Right kidney (tissue), 1 donor: ENCODE results near the gene GMPS.
"Not testable (repeated sequence)": the region's sequence is repeated elsewhere in the genome, so short reads cannot be mapped to it uniquely, and the experiment has no call there.

Experiments
- DNase-seq: peaks from one replicate; pipeline ENCODE4 v3.0.0-alpha.2; 2016

Gene GMPS

DNA sequence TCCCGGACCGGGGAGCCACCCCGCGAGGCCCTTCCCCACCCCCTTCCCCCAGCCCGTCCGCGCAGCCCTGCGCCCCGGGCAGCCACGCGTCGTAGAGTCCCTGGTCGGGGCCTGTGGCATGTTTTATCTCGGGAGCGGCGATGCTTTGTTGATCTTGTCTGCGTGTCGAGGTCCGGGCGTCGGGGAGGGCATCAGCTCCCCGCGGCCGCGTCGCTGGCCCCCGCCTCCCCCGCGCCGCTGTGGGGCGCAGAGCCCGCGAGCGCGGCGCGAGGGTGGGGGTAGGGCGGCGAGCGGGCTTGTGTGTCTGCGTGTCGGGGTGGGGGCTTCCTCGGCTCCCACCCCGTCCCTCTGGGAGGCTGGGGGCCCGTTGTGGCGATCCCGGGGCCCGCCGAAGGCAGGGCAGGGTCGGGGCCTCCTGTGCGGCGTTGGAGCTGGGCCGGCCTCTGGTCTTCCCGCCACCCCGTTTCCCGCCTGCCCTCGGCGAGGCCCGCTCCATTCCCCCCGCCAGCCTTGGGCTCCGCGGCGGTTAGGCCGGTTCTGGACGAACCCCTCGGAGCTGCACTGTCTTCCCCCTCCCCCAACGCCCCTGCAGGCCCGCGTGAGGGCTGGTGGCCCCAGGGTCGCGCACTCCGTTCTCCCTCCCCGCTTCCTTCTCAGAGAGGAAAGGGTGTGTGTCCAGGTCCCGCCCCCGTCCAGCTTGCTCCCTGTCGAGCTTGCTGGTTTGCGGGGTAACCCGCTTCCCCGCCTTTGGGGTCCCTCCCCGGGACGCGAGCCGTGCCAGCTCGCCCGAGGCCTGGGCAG lies 695 bp downstream of the GMPS start:
- peak; percentile 77 for DNase-seq

DNA sequence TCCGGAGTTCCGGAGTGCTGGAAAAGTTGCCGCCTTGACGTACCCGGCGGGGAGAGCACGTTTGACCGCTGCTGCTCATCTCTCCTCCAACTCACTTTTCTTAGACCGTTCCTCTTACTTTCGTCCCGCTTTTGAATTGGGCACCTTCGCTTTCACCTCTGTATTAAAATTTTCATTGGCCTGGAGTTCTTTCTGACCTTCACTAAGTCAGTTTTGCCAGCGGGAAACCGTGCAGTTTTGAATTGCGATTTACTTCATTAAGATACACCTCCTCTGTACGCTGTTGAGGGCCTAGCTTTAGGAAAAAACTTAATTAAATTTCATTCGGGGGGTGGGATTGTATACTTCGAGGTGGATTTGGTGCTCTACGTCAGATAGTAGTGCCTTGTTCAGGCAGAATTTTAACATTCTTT lies 1.3 kb downstream of the GMPS start:
- no peak for DNase-seq

DNA sequence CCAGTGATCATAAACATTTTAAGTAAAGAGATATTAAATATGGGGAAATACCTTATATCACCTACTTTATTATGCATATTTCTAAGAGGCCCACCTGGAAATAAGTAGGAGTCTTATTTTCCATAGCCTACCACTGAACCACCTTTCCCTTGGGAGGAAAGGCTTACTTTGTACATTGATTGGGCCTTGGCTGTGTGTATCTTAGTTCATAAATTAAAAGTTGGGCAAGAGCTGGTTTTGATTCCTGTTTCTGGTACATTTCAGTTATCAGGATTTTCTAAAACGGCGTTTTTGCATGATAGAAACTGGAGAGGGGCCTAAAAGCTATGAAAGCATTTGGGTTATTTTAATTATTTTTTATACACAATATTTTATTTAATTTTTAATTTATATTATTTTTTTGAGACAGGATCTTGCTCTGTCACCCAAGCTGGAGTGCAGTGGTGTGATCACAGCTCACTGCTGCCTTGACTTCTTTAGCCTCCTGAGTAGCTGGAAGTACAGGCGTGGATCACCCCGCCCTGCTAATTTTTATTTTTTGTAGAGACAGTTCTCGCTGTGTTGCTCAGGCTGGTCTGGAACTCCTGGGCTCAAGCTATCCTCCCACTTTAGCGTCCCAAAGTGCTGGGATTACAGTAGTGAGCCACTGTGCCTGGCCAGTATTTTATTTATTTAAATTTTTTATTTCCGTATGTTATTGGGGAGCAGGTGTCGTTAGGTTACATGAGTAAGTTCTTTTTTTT lies 2.6 kb downstream of the GMPS start:
- no peak for DNase-seq

DNA sequence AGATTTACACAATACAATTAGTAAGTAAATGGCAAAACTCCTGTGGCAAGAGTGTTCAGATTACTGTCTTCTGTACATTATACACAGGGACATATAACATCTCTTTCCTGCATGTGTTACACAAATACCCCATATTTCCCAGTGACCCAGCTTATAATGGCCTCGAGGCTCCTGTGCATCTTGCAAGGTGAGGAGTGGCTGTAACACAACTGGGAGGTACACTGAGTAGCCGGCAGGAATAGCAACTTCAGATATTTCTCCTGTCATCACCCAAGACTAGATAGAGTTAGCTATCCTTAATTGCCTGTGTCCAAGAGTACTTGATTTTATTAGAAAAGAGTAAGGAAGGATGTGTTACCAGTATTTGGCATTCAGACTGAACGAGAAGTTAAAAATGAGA lies 5.6 kb downstream of the GMPS start:
- DNase-seq, result no peak

DNA sequence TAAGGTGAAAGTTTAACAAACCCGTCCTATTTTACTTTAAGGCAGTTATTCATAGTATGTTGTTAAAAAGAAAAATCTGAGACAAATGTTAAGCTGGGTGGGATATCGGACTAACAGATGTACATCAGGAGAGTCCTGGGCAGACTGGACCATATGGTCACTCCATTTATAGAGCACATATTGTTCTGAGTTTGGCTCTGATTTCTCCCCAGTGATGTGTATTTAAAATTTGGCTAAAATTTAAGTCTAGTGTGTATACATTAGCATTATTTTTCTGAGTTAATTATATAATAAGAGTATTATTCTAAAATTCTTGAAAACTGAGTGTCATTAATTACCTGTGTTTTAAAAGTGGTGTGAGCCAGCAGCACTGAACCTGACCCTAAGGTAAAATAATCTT lies 6.1 kb downstream of the GMPS start:
- DNase-seq, result no peak

DNA sequence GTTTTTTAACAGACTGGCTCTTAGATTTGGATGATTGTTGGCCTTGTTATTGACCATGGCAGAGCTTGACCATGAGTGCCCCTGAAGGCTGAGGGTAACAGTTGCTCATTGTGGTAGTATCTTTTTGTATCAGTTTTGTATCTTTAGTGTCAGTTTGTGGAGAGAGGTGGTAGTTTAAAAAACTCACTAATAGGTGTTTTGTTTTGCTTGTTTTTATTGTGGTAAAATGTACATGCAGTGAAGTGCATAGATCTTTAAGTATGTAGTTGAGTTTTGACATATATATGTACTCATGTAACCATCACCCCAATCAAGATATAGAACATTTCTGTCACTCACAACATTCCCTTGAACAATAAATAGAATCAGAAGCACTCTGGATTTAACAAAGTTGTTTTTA lies 9.8 kb downstream of the GMPS start:
- no peak for DNase-seq

DNA sequence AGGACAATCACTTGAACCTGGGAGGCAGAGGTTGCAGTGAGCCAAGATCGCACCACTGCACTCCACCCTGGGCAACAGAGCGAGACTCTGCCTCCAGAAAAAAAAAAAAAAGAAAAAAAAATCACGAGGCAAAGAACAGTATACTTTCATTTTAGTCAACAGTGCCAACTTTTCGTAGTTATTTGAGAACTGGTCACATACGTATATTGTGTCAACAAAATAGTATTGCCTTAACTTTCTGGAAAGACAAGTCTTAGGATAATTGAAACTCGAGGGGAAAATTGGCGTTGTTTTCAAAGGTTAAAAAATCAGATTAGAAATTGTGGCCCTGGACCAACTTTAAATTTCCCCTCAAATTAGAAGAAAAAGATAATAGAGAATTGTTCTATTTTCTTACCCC lies 13.8 kb downstream of the GMPS start:
- no peak for DNase-seq

DNA sequence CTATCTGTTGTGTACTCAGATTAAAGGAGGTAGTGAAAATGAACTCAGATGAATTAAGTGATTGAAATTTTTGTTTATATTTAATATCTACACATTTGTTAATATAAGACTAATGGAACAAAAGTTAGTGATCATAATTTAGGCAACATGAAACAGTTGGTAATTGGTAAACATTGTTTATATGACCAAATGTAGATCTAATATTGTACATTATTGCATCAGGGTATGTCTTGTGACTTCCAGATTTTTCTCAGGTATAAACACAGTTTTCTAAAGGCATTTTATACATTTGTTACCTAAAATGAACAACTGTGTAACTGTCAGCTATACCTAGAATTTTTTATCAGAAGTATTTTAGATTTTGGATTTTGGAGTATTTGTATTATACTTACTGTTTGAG lies 14.8 kb downstream of the GMPS start:
- DNase-seq, result no peak

DNA sequence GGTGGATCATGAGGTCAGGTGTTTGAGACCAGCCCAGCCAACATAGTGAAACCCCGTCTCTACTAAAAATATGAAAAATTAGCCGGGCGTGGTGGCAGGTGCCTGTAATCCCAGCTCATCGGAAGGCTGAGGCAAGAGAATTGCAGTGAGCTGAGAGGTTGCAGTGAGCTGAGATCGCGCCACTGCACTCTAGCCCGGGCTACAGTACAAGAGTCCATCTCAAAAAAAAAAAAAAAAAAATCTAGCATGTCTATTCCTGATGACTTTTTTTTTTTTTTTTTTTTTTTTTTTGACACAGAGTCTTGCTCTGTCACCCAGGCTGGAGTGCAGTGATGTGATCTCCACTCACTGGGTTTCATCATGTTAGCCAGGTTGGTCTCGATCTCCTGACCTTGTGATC lies 15.9 kb downstream of the GMPS start:
- not testable (repeated sequence) for DNase-seq

DNA sequence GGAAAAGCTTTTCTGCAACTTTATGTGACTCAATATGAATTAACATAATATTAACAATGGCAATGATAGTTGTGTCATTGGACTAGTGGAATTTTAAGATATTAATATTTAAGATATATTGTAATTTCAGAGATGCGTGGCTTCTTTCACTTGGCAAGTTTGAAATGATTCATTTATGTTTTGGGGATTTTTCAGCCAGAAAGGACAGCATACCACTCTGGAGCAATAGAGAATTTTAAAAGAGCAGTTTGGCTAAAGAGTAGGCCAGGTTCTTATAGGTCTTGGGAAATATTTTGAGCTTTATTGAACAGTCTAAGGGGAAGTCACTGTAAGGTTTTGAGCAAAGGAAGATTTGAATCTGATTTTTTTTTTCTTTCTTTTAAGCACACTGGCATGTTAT lies 16.5 kb downstream of the GMPS start:
- DNase-seq, result no peak

DNA sequence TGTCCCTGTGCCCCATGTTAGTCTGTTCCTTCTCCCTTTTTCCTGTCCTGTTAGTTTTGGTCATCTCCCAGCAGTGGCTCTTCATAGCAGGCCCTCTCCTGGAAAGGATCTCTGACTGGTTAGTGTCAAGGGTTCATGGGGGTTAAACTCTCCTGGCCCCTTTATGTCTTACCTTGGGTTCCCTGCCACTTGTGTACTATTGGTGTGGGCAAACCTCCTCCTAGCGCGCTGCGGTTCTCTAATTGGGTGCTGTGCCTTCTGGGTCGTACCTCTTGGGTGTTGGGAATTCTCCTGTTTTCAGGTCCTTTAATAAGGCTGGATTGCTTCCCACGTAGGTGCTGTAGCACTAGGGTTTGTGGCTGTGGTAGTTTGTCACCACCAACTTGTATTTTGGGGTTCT lies 18.8 kb downstream of the GMPS start:
- DNase-seq, result no peak

DNA sequence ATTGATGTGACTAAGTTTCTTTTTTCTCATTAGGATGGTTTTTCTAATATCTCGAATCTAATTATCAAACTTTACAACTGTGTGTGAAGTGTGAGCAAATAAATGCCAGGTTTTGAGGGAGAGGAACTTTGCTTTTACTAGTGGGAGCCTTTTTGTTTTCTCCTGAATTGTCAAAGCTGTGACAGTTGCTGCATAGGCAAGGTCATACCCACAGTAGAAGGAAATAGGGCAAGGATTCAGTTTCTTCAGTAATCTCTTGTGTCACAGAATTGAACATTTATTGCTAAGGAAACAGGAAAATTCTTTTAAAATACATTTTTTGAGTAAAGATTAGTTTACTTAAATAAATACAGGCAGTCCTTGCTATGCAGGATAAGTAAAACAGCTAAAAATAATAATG lies 19.5 kb downstream of the GMPS start:
- DNase-seq, result no peak

DNA sequence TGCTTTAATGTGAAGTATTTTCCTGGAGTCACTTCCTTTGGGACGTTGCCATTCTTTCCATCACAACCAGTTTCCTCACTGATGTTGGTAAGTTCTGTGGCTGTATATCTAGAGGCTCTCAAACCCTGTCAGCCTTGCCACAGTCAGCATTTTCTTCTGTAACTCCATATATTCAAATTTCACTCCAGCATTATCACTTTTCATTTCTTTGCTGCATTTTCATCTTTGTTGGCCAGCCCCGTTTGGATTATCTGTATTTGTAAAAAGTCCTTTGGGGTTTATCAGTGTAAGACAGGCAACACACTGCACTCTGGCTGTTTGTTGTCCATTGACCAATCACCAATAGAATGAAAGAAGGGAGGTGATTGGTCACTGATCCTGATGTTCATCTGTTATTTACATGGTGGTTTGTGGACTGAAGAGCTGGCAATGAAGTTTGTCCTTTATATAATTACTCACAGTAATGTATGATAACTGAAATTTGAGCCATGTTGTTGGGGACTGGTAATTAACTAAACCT lies 20.3 kb downstream of the GMPS start:
- no peak for DNase-seq

DNA sequence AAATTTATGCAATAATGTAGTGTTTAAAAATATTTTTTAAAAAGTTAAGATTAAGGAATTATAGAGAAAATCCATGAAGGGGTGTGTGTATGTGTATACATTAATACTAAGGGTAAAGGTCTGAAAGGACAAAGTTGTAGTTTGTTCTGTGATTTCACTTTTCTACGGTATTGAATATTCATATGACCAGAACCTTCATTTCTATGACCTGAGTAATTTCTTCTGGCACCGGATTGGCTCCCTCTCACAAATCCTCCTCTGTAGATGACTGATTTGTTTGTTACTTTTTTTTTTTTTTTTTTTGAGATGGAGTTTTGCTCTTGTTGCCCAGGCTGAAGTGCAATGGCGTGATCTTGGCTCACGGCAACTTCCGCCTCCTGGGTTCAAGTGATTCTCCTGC lies 20.9 kb downstream of the GMPS start:
- DNase-seq, result no peak

DNA sequence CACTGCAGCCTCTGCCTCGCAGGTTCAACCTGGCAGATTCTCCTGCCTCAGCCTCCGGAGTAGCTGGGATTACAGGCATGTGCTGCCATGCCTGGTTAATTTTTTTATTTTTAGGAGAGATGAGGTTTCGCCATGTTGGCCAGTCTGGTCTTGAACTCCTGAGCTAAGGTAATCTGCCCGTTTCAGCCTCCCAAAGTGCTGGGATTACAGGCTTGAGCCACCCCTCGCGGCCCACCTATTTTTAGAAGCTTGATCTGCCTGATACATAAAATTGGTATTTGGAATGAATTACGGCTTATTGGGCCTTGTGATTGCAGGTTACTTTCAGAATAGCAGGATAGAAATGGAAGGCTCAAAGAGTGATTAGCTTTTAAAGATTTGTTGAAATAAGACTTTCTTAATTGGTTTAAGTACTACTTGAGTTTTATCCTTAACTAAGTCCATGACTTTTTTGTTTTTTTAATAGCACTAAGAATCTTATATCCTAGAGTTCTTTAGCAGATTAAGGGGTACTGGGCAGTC lies 25.0 kb downstream of the GMPS start:
- DNase-seq, result no peak

DNA sequence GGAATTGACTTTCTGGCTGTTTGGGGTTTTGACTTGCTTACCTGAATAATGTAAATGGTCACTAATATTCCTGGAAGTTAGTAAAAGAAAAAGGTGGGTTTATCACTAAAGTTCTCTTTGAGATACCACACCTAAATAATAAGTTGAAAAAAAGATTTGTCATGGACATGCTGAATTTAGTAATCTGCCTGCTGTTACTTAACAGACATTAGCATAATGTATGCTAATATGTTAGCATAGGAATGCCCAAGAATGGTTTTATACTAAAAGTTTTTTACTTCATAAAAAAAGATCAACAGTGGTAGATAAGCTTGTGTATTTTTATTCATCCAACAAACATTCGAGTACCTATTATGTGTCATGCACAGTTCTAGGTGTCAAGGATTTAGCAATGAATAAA lies 36.5 kb downstream of the GMPS start:
- DNase-seq, result no peak

DNA sequence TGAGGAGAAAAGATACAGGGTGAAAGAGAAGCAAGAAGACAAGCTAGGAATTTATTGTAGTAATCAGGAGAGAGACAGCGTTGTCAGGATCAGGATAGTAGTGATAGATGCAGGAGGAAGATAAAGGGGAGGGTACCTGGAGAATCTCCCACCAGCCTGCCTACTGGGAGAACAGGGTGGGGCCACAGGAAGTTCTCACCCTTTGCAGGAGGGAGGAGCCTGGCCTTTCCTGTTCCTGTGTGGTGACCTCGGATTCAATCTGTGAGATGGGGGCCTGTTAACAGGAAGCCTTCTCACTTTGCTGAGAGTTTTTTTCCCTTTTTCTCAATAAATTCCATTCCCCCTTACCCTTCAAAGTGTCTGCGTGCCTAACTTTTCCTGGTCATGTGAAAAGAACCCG lies 37.6 kb downstream of the GMPS start:
- no peak for DNase-seq

DNA sequence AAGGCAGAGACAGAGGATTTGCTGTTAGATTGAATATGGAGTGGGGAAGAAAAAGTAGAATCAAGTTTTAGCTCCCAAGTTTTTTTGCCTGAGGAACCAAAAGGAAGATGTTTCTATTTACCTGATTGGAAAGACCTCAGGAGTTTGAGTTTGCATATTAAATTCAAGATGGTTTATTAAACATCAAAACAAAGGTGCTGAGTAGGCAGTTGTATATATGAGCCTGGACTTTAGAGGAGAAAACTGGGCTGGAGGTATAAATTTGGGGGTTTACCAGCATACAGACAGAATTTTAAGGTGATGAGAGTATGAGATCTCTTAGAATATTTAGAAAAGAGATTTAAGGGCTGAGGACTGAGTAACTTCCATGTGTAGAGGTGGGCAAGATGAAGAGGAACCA lies 38.2 kb downstream of the GMPS start:
- no peak for DNase-seq

DNA sequence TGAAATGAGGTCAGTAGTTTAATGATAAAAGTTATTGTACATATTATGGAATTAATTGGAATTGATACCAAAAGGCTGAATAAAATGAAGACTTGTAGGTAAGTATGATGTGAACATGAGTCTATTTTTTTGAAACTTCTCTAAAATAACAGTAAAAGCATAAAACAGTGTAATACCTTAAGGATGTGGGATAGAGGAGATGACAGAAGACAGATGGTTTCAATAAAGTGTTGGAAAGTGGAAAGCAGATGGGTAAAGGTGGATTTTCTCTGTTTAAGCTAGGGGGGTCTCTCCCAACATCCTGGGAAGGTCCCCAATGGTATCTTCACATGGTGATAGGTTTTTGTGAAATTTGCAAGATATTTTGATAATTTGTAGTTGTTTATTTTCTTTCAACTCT lies 41.6 kb downstream of the GMPS start:
- no peak for DNase-seq

DNA sequence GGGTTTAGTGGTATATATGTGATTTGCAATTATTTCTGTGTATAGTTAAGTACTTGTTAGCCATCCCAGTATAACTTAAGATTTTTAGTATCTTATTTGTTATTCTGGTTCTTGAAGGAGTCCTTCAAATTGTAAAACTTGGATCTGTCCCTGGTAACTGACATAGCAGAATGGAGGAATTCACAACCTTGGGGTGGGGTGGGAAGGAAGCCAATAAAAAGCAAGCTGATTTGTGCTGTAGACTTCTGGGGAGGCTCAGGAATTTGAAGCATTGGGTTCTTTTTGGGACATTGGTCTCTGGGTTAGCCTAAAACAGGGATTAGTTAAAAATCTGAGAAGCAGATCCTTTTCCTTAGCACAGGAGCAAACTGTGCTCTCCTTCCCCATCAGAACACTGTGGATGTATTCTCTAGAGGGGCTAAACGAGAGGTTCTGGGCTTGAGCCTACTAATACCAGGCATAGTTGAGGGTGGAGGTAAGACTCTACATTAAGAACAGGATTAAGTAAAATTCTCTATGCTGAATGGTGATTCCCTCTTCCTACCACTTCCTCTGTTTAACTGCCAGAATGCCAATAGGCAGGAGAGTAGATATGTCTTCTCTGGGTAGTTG lies 42.2 kb downstream of the GMPS start:
- no peak for DNase-seq

DNA sequence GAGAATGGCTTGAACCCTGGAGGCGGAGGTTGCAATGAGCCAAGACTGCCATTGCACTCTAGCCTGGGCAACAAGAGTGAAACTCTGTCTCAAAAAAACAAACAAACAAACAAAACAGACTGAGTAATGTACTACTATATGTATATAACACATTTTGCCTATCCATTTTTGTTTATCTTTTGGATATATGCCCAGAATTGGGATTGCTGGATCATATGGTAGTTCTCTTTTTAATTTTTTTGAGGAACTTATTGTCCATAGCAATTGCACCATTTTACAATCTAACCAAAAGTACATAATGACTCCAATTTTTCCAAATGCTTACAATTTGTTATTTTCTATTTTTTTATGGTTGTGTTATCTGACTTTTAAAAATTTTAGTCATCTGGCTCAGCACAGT lies 47.3 kb downstream of the GMPS start:
- no peak for DNase-seq

DNA sequence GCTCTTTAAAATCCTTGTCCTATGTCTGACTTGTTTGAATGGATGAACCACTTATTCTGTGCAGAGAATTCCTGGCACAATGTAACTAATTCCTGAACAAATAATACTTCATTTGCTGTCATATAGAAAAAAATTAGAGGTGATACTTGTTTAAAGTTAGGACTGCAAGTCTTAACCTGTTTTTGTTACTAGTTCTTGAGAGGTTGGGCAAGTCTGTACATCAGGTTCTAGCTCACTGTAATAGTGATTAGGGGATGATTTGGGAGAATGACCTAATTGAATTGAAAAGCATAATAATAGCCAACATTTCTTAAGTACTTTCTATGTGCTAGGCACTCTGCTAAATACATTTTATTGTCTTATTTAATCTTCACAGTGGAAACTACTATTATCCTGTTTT lies 49.3 kb downstream of the GMPS start:
- no peak for DNase-seq

DNA sequence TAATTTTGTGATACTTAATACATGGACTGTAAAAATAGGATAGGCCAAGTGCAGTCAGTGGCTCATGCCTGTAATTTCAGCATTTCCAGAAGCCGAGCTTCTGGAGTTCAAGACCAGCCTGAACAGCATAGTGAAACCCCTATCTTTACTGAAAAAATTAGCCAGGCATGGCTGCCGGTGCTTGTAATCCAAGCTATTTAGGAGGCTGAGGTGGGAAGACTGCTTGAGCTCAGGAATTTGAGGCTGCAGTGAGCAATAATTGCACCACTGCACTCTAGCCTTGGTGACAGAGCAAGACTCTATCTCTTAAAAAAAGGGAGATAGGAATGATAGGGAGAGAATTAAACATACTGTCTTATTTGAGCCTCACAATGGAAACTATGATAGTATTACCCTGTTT lies 51.0 kb downstream of the GMPS start:
- no peak for DNase-seq
